Measurements from ENCODE around the gene AREG. TPM values are rescaled to one million over a fixed set of nuclear protein-coding genes. Genes with fewer than 3 reads are reported as not detected.
"Not testable (repeated sequence)": the region's sequence is repeated elsewhere in the genome, so short reads cannot be mapped to it uniquely, and the experiment has no call there.

The AREG gene
- total RNA-seq (2022) (146 and 162 TPM in 2 replicates), Bru-seq, nascent RNA (percentile 100 among the genes with signal in this experiment), BruChase-seq, experiment 1, labeled RNA remaining after a 2-hour chase (percentile 98 among the genes with signal in this experiment), BruChase-seq, experiment 2, labeled RNA remaining after a 6-hour chase (percentile 97 among the genes with signal in this experiment)
- long read RNA-seq, transcript AREG-201 (6 exons, 1,240 nt): major isoform, 122 of 128 reads
- long read RNA-seq, partial matches to known transcripts: 5 of 128 reads
- long read RNA-seq, other reads (novel, unspliced or antisense): 1 of 128 reads

GRCh38 chr4:74444891-74445642 is at the start of gene AREG:
Gene AREG, plus strand, starts transcription at chr4:74445136. Its CDS starts 210 bp downstream, at chr4:74445346.
- peak; percentile 43 to 68 for TF ChIP-seq CTCF (IDR thresholded peaks at IDR 0.05; ENCODE audit: insufficient read depth in 1 of 2, low read depth in 1 of 2, low read length in 1 of 2, severe bottlenecking in 1 of 2, unreplicated experiment in 1 of 2)
- no TSS peak for BruUV-seq (replicated peaks)
- peaks cover 1% of the 10 kb centered on the region for H3K36me3 ChIP-seq (ENCODE audit: control insufficient read depth, insufficient read depth, low read length)
- Mint-ChIP-seq H3K27ac (ENCODE audit: unreplicated experiment) (peak within 1 kb of the TSS; percentile 73), H3K36me3 (ENCODE audit: insufficient read depth, unreplicated experiment) (peaks cover 51% of the 10 kb centered on the region), H3K4me3 (ENCODE audit: unreplicated experiment) (peak within 1 kb of the TSS; percentile 86), H3K9me3 (ENCODE audit: unreplicated experiment) (no peaks in the 10 kb centered on the region), H3K27me3 (ENCODE audit: insufficient read depth, unreplicated experiment) (no peaks in the 10 kb centered on the region), H3K4me1 (ENCODE audit: low read depth, unreplicated experiment) (peaks cover 6% of the 10 kb centered on the region)
- intact Hi-C loops (cut with micrococcal nuclease; ENCODE audit: unreplicated experiment): loop anchor here (1.0 to 2.0 kb wide), 5 partner anchors 34 to 226 kb away; no protein-coding TSS in a partner anchor
- DNase-seq: peak; percentile 85 to 88
- no peaks in the 10 kb centered on the region for H3K9me3 ChIP-seq
- peak within 1 kb of the TSS; percentile 82 for H3K4me3 ChIP-seq (ENCODE audit: low read depth, low read length)
- POLR2A ChIA-PET: interaction anchor here (0.5 to 1.6 kb wide), 9 partner anchors 11 to 226 kb away, joined by 3 to 8 read pairs (median 4); partner anchors contain the start of gene EREG
- H3K4me1 ChIP-seq: peaks cover 8% of the 10 kb centered on the region
- CTCF ChIA-PET: interaction anchor here (0.7 to 1.3 kb wide), 5 partner anchors 86 to 226 kb away, joined by 3 to 7 read pairs (median 3); no protein-coding TSS in a partner anchor
- H3K27me3 ChIP-seq (replicated peaks; ENCODE audit: control insufficient read depth, insufficient read depth, low read length): no peaks in the 10 kb centered on the region

- TF ChIP-seq CTCF (IDR thresholded peaks at IDR 0.05; ENCODE audit: insufficient read depth in 1 of 2, low read depth in 1 of 2, low read length in 1 of 2, severe bottlenecking in 1 of 2, unreplicated experiment in 1 of 2): no peak
- intact Hi-C loops (cut with micrococcal nuclease; ENCODE audit: unreplicated experiment): no loop called here
- no peak overlapping the region for H3K4me3 ChIP-seq (ENCODE audit: low read depth, low read length)
- Mint-ChIP-seq H3K27ac (ENCODE audit: unreplicated experiment) (no peak overlapping the region), H3K4me3 (ENCODE audit: unreplicated experiment) (no peak overlapping the region), H3K27me3 (ENCODE audit: insufficient read depth, unreplicated experiment) (no peaks in the 10 kb centered on the region), H3K9me3 (ENCODE audit: unreplicated experiment) (no peaks in the 10 kb centered on the region), H3K4me1 (ENCODE audit: low read depth, unreplicated experiment) (peaks cover 5% of the 10 kb centered on the region), H3K36me3 (ENCODE audit: insufficient read depth, unreplicated experiment) (peaks cover 6% of the 10 kb centered on the region)
- ChIA-PET CTCF (no interaction called here), POLR2A (no interaction called here)
- no TSS peak for BruUV-seq (replicated peaks)
- no peaks in the 10 kb centered on the region for H3K27me3 ChIP-seq (replicated peaks; ENCODE audit: control insufficient read depth, insufficient read depth, low read length)
- DNase-seq: no peak
- H3K4me1 ChIP-seq: no peaks in the 10 kb centered on the region
- no peaks in the 10 kb centered on the region for H3K9me3 ChIP-seq
- no peaks in the 10 kb centered on the region for H3K36me3 ChIP-seq (ENCODE audit: control insufficient read depth, insufficient read depth, low read length)
Measured at GRCh38 chr4:74395633-74396032, 49.3 kb upstream of the AREG start.

GRCh38 chr4:74397748-74398426 is 47.0 kb upstream of the AREG start:
- Mint-ChIP-seq H3K4me3 (ENCODE audit: unreplicated experiment) (no peak overlapping the region), H3K27me3 (ENCODE audit: insufficient read depth, unreplicated experiment) (no peaks in the 10 kb centered on the region), H3K9me3 (ENCODE audit: unreplicated experiment) (no peaks in the 10 kb centered on the region), H3K27ac (ENCODE audit: unreplicated experiment) (no peak overlapping the region), H3K36me3 (ENCODE audit: insufficient read depth, unreplicated experiment) (no peaks in the 10 kb centered on the region), H3K4me1 (ENCODE audit: low read depth, unreplicated experiment) (peaks cover 5% of the 10 kb centered on the region)
- H3K4me3 ChIP-seq (ENCODE audit: low read depth, low read length): no peak overlapping the region
- no peak for DNase-seq
- BruUV-seq (replicated peaks): no TSS peak
- POLR2A ChIA-PET: no interaction called here
- no peaks in the 10 kb centered on the region for H3K36me3 ChIP-seq (ENCODE audit: control insufficient read depth, insufficient read depth, low read length)
- no peaks in the 10 kb centered on the region for H3K27me3 ChIP-seq (replicated peaks; ENCODE audit: control insufficient read depth, insufficient read depth, low read length)
- H3K9me3 ChIP-seq: no peaks in the 10 kb centered on the region
- H3K4me1 ChIP-seq: no peaks in the 10 kb centered on the region
- TF ChIP-seq CTCF (IDR thresholded peaks at IDR 0.05; ENCODE audit: insufficient read depth in 1 of 2, low read depth in 1 of 2, low read length in 1 of 2, severe bottlenecking in 1 of 2, unreplicated experiment in 1 of 2): no peak
- intact Hi-C loops (cut with micrococcal nuclease; ENCODE audit: unreplicated experiment): no loop called here
- CTCF ChIA-PET: no interaction called here

GRCh38 chr4:74398894-74399589 is 45.9 kb upstream of the AREG start:
- H3K27me3 ChIP-seq (replicated peaks; ENCODE audit: control insufficient read depth, insufficient read depth, low read length); H3K9me3 ChIP-seq; H3K36me3 Mint-ChIP-seq (ENCODE audit: insufficient read depth, unreplicated experiment); H3K4me3 ChIP-seq (ENCODE audit: low read depth, low read length); CTCF ChIA-PET; POLR2A ChIA-PET; H3K27me3 Mint-ChIP-seq (ENCODE audit: insufficient read depth, unreplicated experiment); H3K4me3 Mint-ChIP-seq (ENCODE audit: unreplicated experiment); H3K9me3 Mint-ChIP-seq (ENCODE audit: unreplicated experiment); intact Hi-C loops (cut with micrococcal nuclease; ENCODE audit: unreplicated experiment); H3K36me3 ChIP-seq (ENCODE audit: control insufficient read depth, insufficient read depth, low read length); BruUV-seq (replicated peaks); DNase-seq; H3K4me1 Mint-ChIP-seq (ENCODE audit: low read depth, unreplicated experiment); H3K4me1 ChIP-seq; H3K27ac Mint-ChIP-seq (ENCODE audit: unreplicated experiment): not testable (repeated sequence)

Measured in Caco-2 (cell line).